KBM-7 (cell line): ENCODE data around the gene HAGH.
A peak's percentile ranks its signal among the peaks of the same experiment; 100 is the strongest.
"Not testable (repeated sequence)": the region's sequence is repeated elsewhere in the genome, so short reads cannot be mapped to it uniquely, and the experiment has no call there.

ENCODE experiments used
- DNase-seq: peaks from one replicate; pipeline ENCODE4 v3.0.0-alpha.2; 2015
- in situ Hi-C: fragments of 300-500 bp; cut with MboI; formaldehyde crosslinking; loops from 2 replicates; pipeline ENCODE4 v1.14.3; 2020; ENCODE audit warnings: low sequenced_read_pairs, low pct_unique_long_range_greater_than_20kb, mixed read lengths

HAGH gene

GRCh38 chr16:1816396-1817275 is 10.0 kb downstream of the HAGH start:
- no peak for DNase-seq
- in situ Hi-C loops, result no loop called here

- no peak for DNase-seq
These were observed 11.2 kb downstream of the HAGH start for GRCh38 chr16:1815461-1815860.

GRCh38 chr16:1812732-1813163 is 13.9 kb downstream of the HAGH start:
- DNase-seq, result peak; percentile 72
- in situ Hi-C loops, result no loop called here

More at GRCh38 chr16:1815461-1815860, 11.2 kb downstream of the HAGH start:
- in situ Hi-C loops, result no loop called here

DNA sequence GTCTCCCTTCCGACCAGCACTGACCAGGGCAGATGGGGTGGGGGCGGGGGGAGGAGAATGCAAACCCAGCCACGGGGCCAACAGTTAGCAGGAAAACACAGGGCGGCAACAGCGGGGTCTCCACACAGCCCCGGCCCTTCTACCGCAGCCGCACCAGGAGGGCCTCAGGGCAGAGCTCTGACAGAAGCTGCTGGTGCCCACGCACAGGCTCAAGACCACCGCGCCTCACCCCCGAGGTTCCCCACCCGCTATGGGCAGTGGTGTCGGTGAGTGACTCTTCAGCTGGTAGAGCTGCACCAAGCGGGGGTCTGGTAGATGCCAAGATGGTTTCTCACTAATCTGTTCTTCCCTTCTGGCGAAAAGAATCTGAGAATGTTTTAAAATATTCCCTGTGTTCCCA is 16.1 kb downstream of the HAGH start:
- in situ Hi-C loops, result no loop called here

DNA sequence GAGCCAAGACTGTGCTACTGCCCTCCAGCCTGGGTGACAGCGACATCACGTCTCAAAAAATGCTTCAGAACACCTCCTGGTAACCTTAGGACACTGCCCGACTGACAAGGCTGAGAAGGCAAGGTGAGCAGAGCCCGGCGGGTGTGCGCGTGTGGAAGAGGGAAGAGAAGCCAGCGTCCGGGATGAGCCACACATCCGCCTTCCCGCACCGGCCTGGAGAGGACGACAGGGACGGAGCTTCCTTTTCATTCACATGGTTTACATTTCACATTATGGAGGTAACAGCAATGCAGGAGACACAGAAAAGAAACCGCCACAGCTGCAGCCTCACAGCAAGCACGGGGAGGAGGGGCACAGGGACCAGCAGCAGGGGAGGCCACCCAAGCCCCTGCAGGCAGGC is 16.5 kb downstream of the HAGH start:
- in situ Hi-C loops, result no loop called here
- DNase-seq, result no peak

More for the DNA sequence above, 16.1 kb downstream of the HAGH start:
- no peak for DNase-seq

DNA sequence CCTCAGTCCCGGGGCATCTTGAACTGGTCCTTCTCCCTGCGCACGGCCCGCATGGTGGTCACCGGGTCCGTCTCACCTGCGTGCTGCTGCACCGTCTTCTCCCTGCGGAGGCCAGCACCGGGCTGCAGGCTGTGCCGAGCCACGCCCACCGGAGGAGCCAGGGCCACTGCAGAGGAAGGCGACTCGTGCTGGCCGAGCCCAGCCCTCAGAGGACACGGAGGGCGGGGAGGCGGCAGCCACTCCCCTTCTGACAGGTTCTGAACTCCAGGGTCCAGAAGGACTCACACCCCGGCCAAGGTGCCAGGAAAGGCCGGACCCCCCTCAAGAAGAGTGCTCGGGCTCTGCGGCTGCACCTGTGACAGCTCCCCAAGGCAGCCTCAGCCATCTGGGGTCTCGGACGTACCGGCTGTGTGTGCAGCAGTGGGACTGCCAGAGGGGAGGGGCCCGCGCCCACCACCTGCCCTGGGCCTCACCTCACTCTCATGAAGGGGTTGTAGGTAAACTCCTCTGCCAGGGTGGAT is 17.3 kb downstream of the HAGH start:
- in situ Hi-C loops, result no loop called here
- no peak for DNase-seq

DNA sequence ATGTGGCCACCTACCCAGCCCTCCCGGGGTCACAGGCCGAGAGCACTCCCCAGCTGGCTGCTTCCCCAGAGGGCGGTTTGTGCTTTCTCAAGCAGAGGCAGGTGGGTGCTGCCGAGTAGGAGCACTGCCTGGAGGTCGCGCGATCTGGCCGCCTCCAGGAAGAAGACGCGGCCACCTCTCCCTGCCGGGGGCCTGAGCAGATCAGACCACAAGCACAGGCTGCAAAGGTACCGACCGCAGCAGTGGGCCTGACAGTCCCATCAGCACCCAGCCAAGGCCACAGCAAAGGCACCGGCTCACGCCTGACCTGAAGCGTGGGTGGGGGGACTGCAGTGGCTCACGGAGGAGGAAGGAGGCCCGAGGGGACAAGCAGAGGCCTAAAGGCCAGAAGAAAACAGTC is 17.9 kb downstream of the HAGH start:
- no peak for DNase-seq
- in situ Hi-C loops, result no loop called here

- no peak for DNase-seq
- in situ Hi-C loops, result no loop called here
These were observed 19.0 kb downstream of the HAGH start for GRCh38 chr16:1807626-1808025.

DNA sequence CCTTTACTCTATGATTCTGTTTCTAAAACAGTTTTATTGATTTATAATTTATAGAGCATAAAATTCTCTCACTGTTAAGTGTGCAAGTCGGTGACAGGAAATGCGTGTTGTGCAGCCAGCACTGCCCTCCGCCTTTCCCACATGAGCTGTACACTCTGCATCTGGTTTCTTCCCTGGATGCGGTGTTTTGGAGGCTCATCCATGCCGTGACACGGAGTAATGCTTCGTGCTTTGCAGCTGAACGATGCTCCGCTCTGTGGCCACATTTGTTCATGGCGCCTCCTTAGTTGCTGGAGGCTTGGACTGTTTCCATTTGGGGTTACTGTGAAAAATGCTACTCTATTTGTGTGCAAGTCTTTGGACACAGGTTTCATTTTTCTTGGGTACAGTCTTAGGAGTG is 25.9 kb downstream of the HAGH start:
- in situ Hi-C loops, result no loop called here
- no peak for DNase-seq

DNA sequence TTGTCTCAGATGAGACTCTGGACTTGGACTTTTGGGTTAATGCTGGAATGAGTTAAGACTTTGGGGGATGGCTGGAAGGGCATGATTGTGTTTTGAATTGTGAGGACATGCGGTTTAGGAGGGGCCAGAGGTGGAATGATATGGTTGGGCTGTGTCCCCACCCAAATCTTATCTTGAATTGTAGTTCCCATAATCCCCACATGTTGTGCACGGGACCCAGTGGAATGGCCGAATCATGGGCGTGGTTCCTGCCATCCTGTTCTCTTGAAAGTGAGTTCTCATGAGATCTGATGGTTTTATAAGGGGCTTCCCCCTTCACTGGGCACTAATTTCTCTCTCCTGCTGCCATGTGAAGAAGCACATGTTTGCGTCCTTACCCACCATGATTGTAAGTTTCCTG is 27.4 kb downstream of the HAGH start:
- in situ Hi-C loops, result not testable (repeated sequence)

DNA sequence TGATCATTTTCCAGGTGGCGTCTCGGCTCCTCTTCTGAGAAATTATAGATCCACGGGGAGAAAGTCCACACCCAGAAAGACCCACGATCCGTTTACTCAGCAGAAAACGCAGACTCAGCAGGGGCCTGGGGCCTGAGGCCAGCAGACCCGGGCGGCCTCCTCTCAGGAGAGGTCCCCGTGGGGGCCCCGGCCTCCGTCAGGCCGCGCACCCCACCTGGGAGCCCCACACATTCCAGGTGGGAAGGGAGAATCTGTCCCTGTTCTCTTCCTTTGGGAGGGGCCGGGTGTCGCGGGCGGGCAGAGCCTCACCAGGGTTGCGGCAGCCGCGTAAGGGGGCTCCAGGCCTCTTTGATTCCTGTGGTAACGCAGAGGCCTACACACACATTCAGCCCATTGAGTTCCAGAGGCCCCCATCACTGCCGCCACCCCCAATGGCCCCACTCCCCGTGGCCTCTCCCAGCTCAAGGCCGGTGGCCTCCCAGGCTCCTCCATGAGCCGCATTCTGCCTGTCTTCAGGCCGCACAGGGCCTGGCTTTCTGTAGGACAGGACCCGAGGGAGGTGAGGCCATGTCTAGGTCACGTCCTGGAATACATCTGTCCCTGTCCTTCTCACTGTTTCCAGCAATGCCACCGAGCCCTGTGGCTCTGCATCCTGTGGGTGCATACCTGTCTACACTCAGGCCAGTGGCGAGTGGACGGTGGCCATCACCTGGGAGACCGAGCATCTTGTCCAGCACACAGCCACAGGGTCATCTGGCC is 31.5 kb downstream of the HAGH start:
- no peak for DNase-seq

More for the DNA sequence above, 27.4 kb downstream of the HAGH start:
- DNase-seq, result not testable (repeated sequence)

GRCh38 chr16:1794221-1794871 is 32.3 kb downstream of the HAGH start:
- in situ Hi-C loops, result no loop called here

More for the DNA sequence above, 31.5 kb downstream of the HAGH start:
- in situ Hi-C loops, result no loop called here

DNA sequence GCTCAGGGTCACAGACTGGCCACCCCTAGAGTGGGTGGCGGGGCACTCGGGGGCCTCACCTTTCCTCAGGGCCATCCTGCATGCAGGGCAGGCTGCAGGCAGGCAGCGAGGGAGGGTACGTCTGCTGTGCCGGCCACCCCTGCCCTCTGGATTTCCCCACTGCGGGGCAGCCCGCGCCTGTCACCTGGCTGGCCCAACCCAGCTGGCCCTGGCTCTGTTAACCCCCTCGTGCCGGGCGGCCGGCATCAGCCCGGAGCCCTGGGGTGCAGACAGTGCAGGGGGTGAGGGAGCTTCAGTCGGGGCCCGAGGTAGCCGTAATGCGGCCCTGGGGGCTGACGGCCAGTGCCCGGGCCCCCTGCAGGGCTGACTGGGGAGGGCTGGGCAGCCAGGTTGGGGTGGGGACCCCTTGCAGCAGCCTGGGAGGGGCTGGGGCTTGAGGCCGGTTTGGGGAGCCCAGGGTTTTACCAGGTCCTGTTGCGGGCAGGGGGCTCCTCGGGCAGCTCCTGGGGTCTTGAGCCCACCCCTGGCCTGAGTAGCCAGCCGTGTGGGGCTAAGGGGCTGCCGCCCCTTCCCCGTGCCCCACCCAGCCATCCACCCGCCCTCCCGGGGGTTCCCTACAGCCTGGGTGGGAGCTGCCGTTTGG is 32.9 kb downstream of the HAGH start, which contains the start of gene IGFALS:
Gene IGFALS, minus strand, starts transcription at position 128 of the 643 bp plus-strand sequence. Its CDS starts 53 bp downstream, at position 75.
- no peak for DNase-seq
- in situ Hi-C loops, result no loop called here

More at GRCh38 chr16:1794221-1794871, 32.3 kb downstream of the HAGH start:
- no peak for DNase-seq

GRCh38 chr16:1792836-1793577 is 33.6 kb downstream of the HAGH start:
- no peak for DNase-seq
- in situ Hi-C loops, result no loop called here

- DNase-seq, result no peak
- in situ Hi-C loops, result no loop called here
These were observed 34.4 kb downstream of the HAGH start for GRCh38 chr16:1791943-1792812.

DNA sequence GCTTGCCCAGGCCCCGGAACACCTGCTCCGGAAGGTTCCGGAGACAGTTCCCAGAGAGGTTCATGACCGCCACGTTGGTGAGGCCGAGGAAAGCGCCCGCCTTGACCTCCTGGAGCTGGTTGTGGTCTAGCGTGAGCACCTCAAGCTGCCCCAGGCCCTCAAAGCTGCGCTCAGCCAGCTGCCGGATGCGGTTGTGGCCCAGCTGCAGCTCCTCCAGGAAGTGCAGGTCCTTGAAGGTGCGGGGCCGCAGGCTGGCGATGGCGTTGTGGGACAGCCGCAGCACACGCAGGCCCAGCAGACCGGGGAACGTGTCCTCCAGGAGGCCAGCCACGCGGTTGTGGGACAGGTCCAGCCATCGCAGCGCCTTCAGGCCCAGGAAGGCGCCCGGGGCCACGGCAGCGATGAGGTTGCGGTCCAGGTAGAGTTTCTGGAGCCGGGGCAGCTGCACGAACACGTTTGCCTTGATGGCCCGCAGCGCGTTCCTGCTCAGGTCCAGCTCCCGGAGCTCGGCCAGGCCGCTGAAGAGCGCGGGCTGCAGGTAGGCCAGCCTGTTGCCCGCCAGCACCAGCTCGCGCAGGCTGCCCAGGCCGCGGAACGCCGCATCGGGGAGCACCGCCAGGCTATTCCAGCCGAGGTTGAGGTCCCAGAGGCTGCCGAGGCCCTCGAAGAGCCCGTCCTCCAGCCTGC is 35.2 kb downstream of the HAGH start:
- DNase-seq, result no peak
- in situ Hi-C loops, result no loop called here
